ENCODE results near the gene SGSH.

SGSH gene

DNA sequence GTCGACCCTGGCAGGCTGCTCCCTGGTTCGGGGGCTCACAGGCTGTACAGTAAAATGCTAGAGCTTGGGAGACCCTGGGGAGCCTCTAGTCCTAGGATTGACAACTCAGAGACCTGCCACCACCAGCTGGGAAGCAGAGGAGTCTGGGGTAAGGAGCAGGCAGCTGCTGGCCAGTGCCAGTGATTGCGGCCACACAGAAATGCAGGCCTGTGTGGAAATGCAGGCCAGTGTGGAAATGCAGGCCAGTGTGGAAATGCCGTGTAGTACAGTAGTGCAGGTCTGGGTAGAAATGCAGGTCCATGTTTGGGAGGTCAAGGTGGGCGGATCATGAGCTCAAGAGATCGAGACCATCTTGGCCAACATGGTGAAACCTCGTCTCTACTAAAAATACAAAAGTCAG lies 23.5 kb downstream of the SGSH start (continued):
- TF ChIP-seq PATZ1 (CRISPR knock-in tag; IDR thresholded peaks at IDR 0.05; ENCODE audit: borderline replicate concordance): no peak
- TF ChIP-seq GLIS3 (CRISPR knock-in tag; IDR thresholded peaks at IDR 0.05): no peak
- TF ChIP-seq BACH2 (CRISPR knock-in tag; IDR thresholded peaks at IDR 0.05; ENCODE audit: borderline replicate concordance): no peak
- no peak for TF ChIP-seq TOX (CRISPR knock-in tag; IDR thresholded peaks at IDR 0.05; ENCODE audit: borderline replicate concordance)
- no peak for TF ChIP-seq CREB5 (CRISPR knock-in tag; IDR thresholded peaks at IDR 0.05; ENCODE audit: low read depth)
- TF ChIP-seq TCF4 (CRISPR knock-in tag; IDR thresholded peaks at IDR 0.05; ENCODE audit: borderline replicate concordance): no peak
- TF ChIP-seq ZFP30 (CRISPR knock-in tag; IDR thresholded peaks at IDR 0.05): no peak
- no peak for TF ChIP-seq OSR1 (CRISPR knock-in tag; IDR thresholded peaks at IDR 0.05)

DNA sequence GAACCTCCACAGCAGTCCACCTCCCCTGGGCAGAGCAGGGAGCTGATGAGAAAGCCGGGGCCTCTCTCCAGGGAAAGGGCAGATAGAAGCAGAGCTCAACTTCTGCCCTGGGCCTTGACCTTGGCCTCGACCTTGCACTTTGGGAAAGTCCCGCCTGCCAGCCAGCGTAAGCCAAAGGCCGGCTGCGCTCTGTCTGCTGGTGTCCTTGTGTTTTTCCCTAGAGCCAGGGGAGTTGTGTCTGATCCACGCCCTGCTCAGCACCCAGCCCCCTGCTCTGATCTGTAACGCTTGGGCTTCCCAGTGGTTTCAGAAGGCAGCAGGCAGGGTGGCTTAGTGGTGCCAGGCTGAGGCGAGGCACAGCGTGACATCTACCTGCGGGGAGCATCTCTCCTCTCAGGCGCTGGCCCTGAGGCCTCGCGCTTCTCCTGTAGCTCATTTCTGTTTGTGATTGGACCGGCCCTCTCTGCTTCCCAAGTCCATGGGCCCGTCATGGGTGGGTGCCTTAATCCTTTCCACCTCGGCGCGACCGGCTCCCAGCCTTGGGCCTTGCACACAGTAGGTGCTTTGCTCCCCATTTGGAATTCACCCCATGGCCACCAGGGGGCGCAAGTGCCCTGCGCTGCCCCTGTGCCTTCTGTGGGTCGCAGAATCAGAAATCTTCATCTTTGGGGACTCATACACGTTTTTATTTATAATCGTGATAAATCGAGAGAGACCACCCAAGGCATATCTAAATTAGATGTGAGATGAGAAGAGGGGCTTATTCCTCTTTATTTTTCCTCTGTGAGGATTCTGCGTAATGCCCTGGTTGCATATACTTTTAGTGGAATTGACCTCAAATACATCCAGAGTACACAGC lies 24.2 kb downstream of the SGSH start:
- ATAC-seq: no peak
- TF ChIP-seq ZC3H10 (CRISPR knock-in tag; IDR thresholded peaks at IDR 0.05): no peak
- TF ChIP-seq, protein P1, sequence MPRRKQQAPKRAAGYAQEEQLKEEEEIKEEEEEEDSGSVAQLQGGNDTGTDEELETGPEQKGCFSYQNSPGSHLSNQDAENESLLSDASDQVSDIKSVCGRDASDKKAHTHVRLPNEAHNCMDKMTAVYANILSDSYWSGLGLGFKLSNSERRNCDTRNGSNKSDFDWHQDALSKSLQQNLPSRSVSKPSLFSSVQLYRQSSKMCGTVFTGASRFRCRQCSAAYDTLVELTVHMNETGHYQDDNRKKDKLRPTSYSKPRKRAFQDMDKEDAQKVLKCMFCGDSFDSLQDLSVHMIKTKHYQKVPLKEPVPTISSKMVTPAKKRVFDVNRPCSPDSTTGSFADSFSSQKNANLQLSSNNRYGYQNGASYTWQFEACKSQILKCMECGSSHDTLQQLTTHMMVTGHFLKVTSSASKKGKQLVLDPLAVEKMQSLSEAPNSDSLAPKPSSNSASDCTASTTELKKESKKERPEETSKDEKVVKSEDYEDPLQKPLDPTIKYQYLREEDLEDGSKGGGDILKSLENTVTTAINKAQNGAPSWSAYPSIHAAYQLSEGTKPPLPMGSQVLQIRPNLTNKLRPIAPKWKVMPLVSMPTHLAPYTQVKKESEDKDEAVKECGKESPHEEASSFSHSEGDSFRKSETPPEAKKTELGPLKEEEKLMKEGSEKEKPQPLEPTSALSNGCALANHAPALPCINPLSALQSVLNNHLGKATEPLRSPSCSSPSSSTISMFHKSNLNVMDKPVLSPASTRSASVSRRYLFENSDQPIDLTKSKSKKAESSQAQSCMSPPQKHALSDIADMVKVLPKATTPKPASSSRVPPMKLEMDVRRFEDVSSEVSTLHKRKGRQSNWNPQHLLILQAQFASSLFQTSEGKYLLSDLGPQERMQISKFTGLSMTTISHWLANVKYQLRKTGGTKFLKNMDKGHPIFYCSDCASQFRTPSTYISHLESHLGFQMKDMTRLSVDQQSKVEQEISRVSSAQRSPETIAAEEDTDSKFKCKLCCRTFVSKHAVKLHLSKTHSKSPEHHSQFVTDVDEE (CRISPR knock-in tag; IDR thresholded peaks at IDR 0.05): no peak
- no peak for TF ChIP-seq PATZ1 (CRISPR knock-in tag; IDR thresholded peaks at IDR 0.05; ENCODE audit: borderline replicate concordance)
- no peak for TF ChIP-seq RARB (CRISPR knock-in tag; IDR thresholded peaks at IDR 0.05)
- no peak for TF ChIP-seq TCF4 (CRISPR knock-in tag; IDR thresholded peaks at IDR 0.05; ENCODE audit: borderline replicate concordance)
- no peak for TF ChIP-seq ZNF70 (CRISPR knock-in tag; IDR thresholded peaks at IDR 0.05)
- no peak for TF ChIP-seq CREB5 (CRISPR knock-in tag; IDR thresholded peaks at IDR 0.05; ENCODE audit: low read depth)
- TF ChIP-seq ISL1 (CRISPR knock-in tag; IDR thresholded peaks at IDR 0.05): no peak
- no peak for TF ChIP-seq ZNF8 (CRISPR knock-in tag; IDR thresholded peaks at IDR 0.05)
- no peak for TF ChIP-seq OSR1 (CRISPR knock-in tag; IDR thresholded peaks at IDR 0.05)
- TF ChIP-seq ZNF565 (CRISPR knock-in tag; conservative IDR thresholded peaks at IDR 0.05; ENCODE audit: low read depth): no peak
- TF ChIP-seq SNAI2 (CRISPR knock-in tag; IDR thresholded peaks at IDR 0.05): no peak
- no peak for TF ChIP-seq CSDC2 (CRISPR knock-in tag; IDR thresholded peaks at IDR 0.05)
- no peak for TF ChIP-seq PPARA (CRISPR knock-in tag; IDR thresholded peaks at IDR 0.05; ENCODE audit: borderline replicate concordance)
- TF ChIP-seq ARNTL (CRISPR knock-in tag; IDR thresholded peaks at IDR 0.05; ENCODE audit: borderline replicate concordance, low read depth): no peak
- no peak for TF ChIP-seq ZFP3 (CRISPR knock-in tag; IDR thresholded peaks at IDR 0.05)
- TF ChIP-seq BACH2 (CRISPR knock-in tag; IDR thresholded peaks at IDR 0.05; ENCODE audit: borderline replicate concordance): no peak
- TF ChIP-seq ESRRG (CRISPR knock-in tag; IDR thresholded peaks at IDR 0.05): no peak
- TF ChIP-seq GLIS3 (CRISPR knock-in tag; IDR thresholded peaks at IDR 0.05): no peak

Data from SK-N-SH treated with all-trans-retinoic acid at 6 μM for 48 hours (cell line).